WI38 (cell line): ENCODE data around the gene KCNJ3.

Experiments
- H3K4me3 ChIP-seq: 2 replicates; pipeline ENCODE4 v1.5.1; 2011; ENCODE audit warnings: low read depth, mild to moderate bottlenecking, control low read depth, low read length
- CTCF ChIP-seq: IDR thresholded peaks from 2 replicates; pipeline ENCODE4 v1.5.1; 2012; ENCODE audit warnings: low read depth, mild to moderate bottlenecking, control low read depth, low read length

Gene KCNJ3

GRCh38 chr2:154698296-154698720 is at the start of gene KCNJ3:
TSS of gene KCNJ3 (plus strand) at chr2:154698695. CDS start at chr2:154698776, 81 bp downstream.
- H3K4me3 ChIP-seq = no peak within 1 kb of the TSS
- TF ChIP-seq CTCF = no peak

GRCh38 chr2:154655499-154655898 is 43.0 kb upstream of the KCNJ3 start:
- no peak overlapping the region for H3K4me3 ChIP-seq
- TF ChIP-seq CTCF = no peak

- no peak for TF ChIP-seq CTCF
- H3K4me3 ChIP-seq = no peak overlapping the region
Observed at GRCh38 chr2:154658854-154659253, 39.6 kb upstream of the KCNJ3 start.

GRCh38 chr2:154664248-154664647 is 34.2 kb upstream of the KCNJ3 start:
- no peak for TF ChIP-seq CTCF
- no peak overlapping the region for H3K4me3 ChIP-seq

- no peak for TF ChIP-seq CTCF
- H3K4me3 ChIP-seq = no peak overlapping the region
Observed at GRCh38 chr2:154670083-154670482, 28.4 kb upstream of the KCNJ3 start.

- TF ChIP-seq CTCF = no peak
- no peak overlapping the region for H3K4me3 ChIP-seq
Observed at GRCh38 chr2:154673694-154674093, 24.8 kb upstream of the KCNJ3 start.

GRCh38 chr2:154677401-154677800 is 21.1 kb upstream of the KCNJ3 start:
- TF ChIP-seq CTCF = no peak
- no peak overlapping the region for H3K4me3 ChIP-seq
